EH (cell line): Measurements from ENCODE around the gene GNAL.
"Not testable (repeated sequence)": the region's sequence is repeated elsewhere in the genome, so short reads cannot be mapped to it uniquely, and the experiment has no call there.

ENCODE experiments used
- DNase-seq: peaks from one replicate; pipeline ENCODE4 v3.0.0-alpha.2; 2015; ENCODE audit warnings: low read depth

The GNAL gene

GRCh38 chr18:11908182-11909060 is 219.4 kb downstream of the GNAL start, which contains the start of gene MPPE1:
Gene MPPE1, minus strand, starts transcription at chr18:11908317. Its CDS starts 11,053 bp downstream, at chr18:11897264.
- DNase-seq: peak; percentile 87

GRCh38 chr18:11909061-11909455 is 220.0 kb downstream of the GNAL start:
- DNase-seq: no peak

- peak; percentile 49 for DNase-seq
Measured at GRCh38 chr18:11909591-11910026, 220.5 kb downstream of the GNAL start.

- not testable (repeated sequence) for DNase-seq
Measured at GRCh38 chr18:11916880-11917279, 227.8 kb downstream of the GNAL start.

- DNase-seq: not testable (repeated sequence)
Measured at GRCh38 chr18:11919522-11919921, 230.5 kb downstream of the GNAL start.

GRCh38 chr18:11923450-11923849 is 234.4 kb downstream of the GNAL start:
- DNase-seq: no peak

GRCh38 chr18:11925800-11926481 is 236.9 kb downstream of the GNAL start:
- DNase-seq: no peak

- DNase-seq: peak; percentile 14
Measured at GRCh38 chr18:11927497-11927896, 238.4 kb downstream of the GNAL start.

GRCh38 chr18:11932393-11932792 is 243.3 kb downstream of the GNAL start:
- DNase-seq: no peak
